DOHH2 (cell line): ENCODE data around the gene CABLES1.

ENCODE experiments used
- H3F3A ChIP-seq: fragments of 200-600 bp; sonication (generic), shearing (Covaris generic); 2 replicates; pipeline ENCODE4 v1.6.0; 2016; ENCODE audit warnings: antibody characterized with exemption, mild to moderate bottlenecking; ENCODE audit not compliant: control insufficient read depth, insufficient read depth
- H3K27ac ChIP-seq: fragments of 200-600 bp; sonication (generic); 2 replicates; pipeline ENCODE4 v1.5.1; 2014; ENCODE audit warnings: low read depth, mild to moderate bottlenecking, low read length, moderate library complexity
- H3K27me3 ChIP-seq: fragments of 200-600 bp; sonication (generic); 2 replicates; pipeline ENCODE4 v1.6.1; 2014; ENCODE audit warnings: mild to moderate bottlenecking, low read length, mixed read lengths; ENCODE audit not compliant: control insufficient read depth
- H3K36me3 ChIP-seq: fragments of 200-600 bp; sonication (generic); 2 replicates; pipeline ENCODE4 v1.6.1; 2014; ENCODE audit warnings: mild to moderate bottlenecking, low read length, moderate library complexity, mixed read lengths; ENCODE audit not compliant: control insufficient read depth
- H3K4me1 ChIP-seq: fragments of 200-600 bp; sonication (generic); 2 replicates; pipeline ENCODE4 v1.6.1; 2014; ENCODE audit warnings: mild to moderate bottlenecking, low read length, mixed read lengths; ENCODE audit not compliant: control insufficient read depth
- H3K4me2 ChIP-seq: fragments of 200-600 bp; sonication (generic); 2 replicates; pipeline ENCODE4 v1.6.0; 2014; ENCODE audit warnings: mild to moderate bottlenecking, low read length, moderate library complexity
- H3K4me3 ChIP-seq: fragments of 200-600 bp; sonication (generic); 2 replicates; pipeline ENCODE4 v1.5.1; 2014; ENCODE audit warnings: mild to moderate bottlenecking, low read length, mixed read lengths
- H3K79me2 ChIP-seq: fragments of 200-600 bp; sonication (generic); 2 replicates; pipeline ENCODE4 v1.6.1; 2014; ENCODE audit warnings: mild to moderate bottlenecking, low read length, mixed read lengths; ENCODE audit not compliant: control insufficient read depth
- H3K9me2 ChIP-seq: fragments of 200-600 bp; sonication (generic); replicated peaks from 2 replicates; pipeline ENCODE4 v1.6.1; 2014; ENCODE audit warnings: mild to moderate bottlenecking, low read length, mixed read lengths; ENCODE audit not compliant: control insufficient read depth
- H3K9me3 ChIP-seq: fragments of 200-600 bp; sonication (generic); 2 replicates; pipeline ENCODE4 v1.6.1; 2014; ENCODE audit warnings: antibody characterized with exemption, low read length, mixed read lengths; ENCODE audit not compliant: control insufficient read depth, insufficient read depth
- H4K20me1 ChIP-seq: fragments of 200-600 bp; sonication (generic); 2 replicates; pipeline ENCODE4 v1.6.0; 2014; ENCODE audit warnings: low read depth, mild to moderate bottlenecking, antibody characterized with exemption, low read length, moderate library complexity; ENCODE audit not compliant: control insufficient read depth, insufficient read depth
- CTCF ChIP-seq: fragments of 200-600 bp; sonication (generic); IDR thresholded peaks from one replicate; pipeline ENCODE4 v1.5.1; 2014; ENCODE audit warnings: antibody characterized with exemption, mild to moderate bottlenecking, low read depth, low read length; ENCODE audit not compliant: poor library complexity, severe bottlenecking
- EZH2phosphoT487 ChIP-seq: fragments of 200-600 bp; sonication (generic); IDR thresholded peaks from 2 replicates; pipeline ENCODE4 v1.6.1; 2017; ENCODE audit warnings: borderline replicate concordance, mild to moderate bottlenecking, antibody characterized with exemption, low read length, moderate library complexity, mixed read lengths

The CABLES1 gene

GRCh38 chr18:23173912-23174311 lies 38.6 kb downstream of the CABLES1 start:
- Histone ChIP-seq H3K79me2 (no peaks in the 10 kb centered on the region), H3K36me3 (no peaks in the 10 kb centered on the region), H3K27ac (no peak overlapping the region), H3K9me3 (no peaks in the 10 kb centered on the region), H4K20me1 (no peaks in the 10 kb centered on the region), H3K4me2 (no peak overlapping the region), H3K4me1 (no peaks in the 10 kb centered on the region), H3K27me3 (no peaks in the 10 kb centered on the region), H3F3A (no peaks in the 10 kb centered on the region), H3K4me3 (no peak overlapping the region), H3K9me2 (no peaks in the 10 kb centered on the region)
- no peak for TF ChIP-seq CTCF
- no peak for TF ChIP-seq EZH2phosphoT487

GRCh38 chr18:23176701-23177432 lies 41.6 kb downstream of the CABLES1 start:
- Histone ChIP-seq H3K4me2 (no peak overlapping the region), H3K9me3 (no peaks in the 10 kb centered on the region), H3K4me1 (peaks cover 17% of the 10 kb centered on the region), H3K36me3 (no peaks in the 10 kb centered on the region), H3F3A (no peaks in the 10 kb centered on the region), H4K20me1 (no peaks in the 10 kb centered on the region), H3K79me2 (no peaks in the 10 kb centered on the region), H3K27ac (no peak overlapping the region), H3K9me2 (no peaks in the 10 kb centered on the region), H3K27me3 (no peaks in the 10 kb centered on the region), H3K4me3 (no peak overlapping the region)
- no peak for TF ChIP-seq CTCF
- TF ChIP-seq EZH2phosphoT487, result no peak

GRCh38 chr18:23177433-23178072 lies 42.3 kb downstream of the CABLES1 start:
- H3K9me2 ChIP-seq, result no peaks in the 10 kb centered on the region
- no peaks in the 10 kb centered on the region for H4K20me1 ChIP-seq
- TF ChIP-seq EZH2phosphoT487, result no peak
- no peak for TF ChIP-seq CTCF
- no peaks in the 10 kb centered on the region for H3K79me2 ChIP-seq
- peaks cover 18% of the 10 kb centered on the region for H3K4me1 ChIP-seq
- H3K4me3 ChIP-seq, result no peak overlapping the region
- H3K4me2 ChIP-seq, result no peak overlapping the region
- no peaks in the 10 kb centered on the region for H3K36me3 ChIP-seq
- no peaks in the 10 kb centered on the region for H3F3A ChIP-seq
- no peak overlapping the region for H3K27ac ChIP-seq
- H3K27me3 ChIP-seq, result no peaks in the 10 kb centered on the region
- no peaks in the 10 kb centered on the region for H3K9me3 ChIP-seq
